ENCODE measurements around the gene SIAH1. TPM values are rescaled to one million over a fixed set of nuclear protein-coding genes. Genes with fewer than 3 reads are reported as not detected.
"Not testable (repeated sequence)": the region's sequence is repeated elsewhere in the genome, so short reads cannot be mapped to it uniquely, and the experiment has no call there.

The SIAH1 gene, protein sequence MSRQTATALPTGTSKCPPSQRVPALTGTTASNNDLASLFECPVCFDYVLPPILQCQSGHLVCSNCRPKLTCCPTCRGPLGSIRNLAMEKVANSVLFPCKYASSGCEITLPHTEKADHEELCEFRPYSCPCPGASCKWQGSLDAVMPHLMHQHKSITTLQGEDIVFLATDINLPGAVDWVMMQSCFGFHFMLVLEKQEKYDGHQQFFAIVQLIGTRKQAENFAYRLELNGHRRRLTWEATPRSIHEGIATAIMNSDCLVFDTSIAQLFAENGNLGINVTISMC
- total RNA-seq (2014; rRNA removed; shearing (Covaris generic); ENCODE audit: low replicate concordance), result 7.7 and 8.6 TPM in 2 replicates

DNA sequence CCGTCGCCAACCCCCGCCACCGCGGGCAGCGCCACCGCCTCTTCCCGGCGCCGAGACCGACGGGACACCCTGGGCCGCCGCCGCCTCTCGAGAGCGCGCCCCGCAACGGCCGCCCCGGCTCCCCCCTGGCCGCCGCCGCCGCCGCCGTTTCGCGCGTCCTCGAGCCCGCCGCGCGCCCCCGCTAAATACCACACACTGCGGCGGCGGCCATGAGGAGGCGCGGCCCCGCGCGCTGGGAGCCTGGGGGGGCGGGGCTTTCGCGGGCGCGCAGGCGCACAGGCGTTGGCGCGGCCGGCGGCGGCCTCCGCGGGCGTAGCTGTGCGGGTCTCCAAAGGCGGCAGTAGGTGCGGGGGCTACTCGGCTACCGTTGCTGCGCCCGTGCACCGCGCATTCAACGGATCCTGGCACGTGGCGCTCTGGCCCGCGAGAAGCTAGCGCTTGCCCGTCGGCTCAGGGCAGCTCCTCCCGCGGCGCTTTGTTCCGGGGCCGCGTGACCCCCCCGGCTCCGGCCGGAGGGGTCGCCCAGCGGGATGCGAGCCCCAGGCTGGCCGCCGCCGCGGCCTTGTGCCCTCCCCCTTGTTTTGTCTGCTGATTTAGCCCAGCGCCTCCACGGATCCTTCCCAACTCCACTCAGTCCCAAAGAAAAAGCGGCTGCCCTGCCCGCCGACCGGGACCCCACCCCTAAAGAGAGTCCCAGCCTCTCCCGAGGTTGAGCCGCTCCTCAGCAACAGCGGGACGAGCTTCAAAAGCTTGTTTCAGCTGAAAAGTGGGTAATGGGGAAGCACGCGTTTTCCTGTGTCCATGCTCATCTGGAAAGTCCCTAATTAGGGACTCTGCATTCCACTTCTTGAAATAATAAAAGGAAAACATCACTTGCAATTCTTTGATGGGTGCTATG, at the start of gene SIAH1:
TSS of gene SIAH1 (minus strand) at position 161 of the 898 bp plus-strand sequence. CDS start 22,985 bp downstream, outside the sequence.
- Histone ChIP-seq H3K9me3 (no peaks in the 10 kb centered on the region), H3K27me3 (no peaks in the 10 kb centered on the region), H3K36me3 (no peaks in the 10 kb centered on the region), H3K4me3 (peak within 1 kb of the TSS; percentile 68)
- DNase-seq, result peak; percentile 76

GRCh38 chr16:48434653-48435317, 49.6 kb upstream of the SIAH1 start:
- no peaks in the 10 kb centered on the region for H3K9me3 ChIP-seq
- no peak for DNase-seq
- H3K4me3 ChIP-seq, result no peak overlapping the region

DNA sequence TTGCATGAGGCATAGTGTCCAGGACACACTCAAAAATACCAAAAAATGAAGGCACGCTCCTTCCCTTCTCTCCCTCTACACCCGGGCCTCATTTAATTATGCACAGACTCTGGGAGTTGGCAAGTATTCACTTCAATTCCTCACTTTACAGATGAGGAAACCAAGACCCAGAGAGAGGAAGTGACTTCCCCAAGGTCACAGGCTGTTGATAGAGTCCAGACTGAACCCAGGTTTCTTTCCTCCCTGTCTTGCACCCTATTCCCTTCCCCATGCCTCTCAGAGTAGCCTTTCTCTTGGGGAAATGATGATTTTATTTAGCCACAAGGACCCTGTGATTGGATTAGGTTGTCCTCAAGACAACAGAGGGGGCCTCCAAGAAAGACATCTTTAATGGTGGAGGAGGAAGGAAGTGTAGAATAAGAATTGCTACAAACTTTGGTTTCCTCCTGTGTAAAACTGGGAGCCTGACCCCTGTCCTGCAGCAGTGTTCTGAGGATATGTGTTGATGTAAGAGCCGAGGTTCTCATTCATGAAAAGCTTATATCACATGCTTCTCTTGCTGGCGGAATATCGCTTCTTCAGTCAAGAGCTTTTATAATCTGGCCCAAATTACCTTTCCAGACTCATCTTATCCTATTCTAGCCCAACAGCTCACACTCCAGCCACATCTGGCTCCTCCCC, 48.8 kb upstream of the SIAH1 start:
- H3K9me3 ChIP-seq, result no peaks in the 10 kb centered on the region
- no peaks in the 10 kb centered on the region for H3K36me3 ChIP-seq
- no peak for DNase-seq
- no peaks in the 10 kb centered on the region for H3K27me3 ChIP-seq
- H3K4me3 ChIP-seq, result no peak overlapping the region

More at GRCh38 chr16:48434653-48435317, 49.6 kb upstream of the SIAH1 start:
- no peaks in the 10 kb centered on the region for H3K36me3 ChIP-seq
- H3K27me3 ChIP-seq, result no peaks in the 10 kb centered on the region

DNA sequence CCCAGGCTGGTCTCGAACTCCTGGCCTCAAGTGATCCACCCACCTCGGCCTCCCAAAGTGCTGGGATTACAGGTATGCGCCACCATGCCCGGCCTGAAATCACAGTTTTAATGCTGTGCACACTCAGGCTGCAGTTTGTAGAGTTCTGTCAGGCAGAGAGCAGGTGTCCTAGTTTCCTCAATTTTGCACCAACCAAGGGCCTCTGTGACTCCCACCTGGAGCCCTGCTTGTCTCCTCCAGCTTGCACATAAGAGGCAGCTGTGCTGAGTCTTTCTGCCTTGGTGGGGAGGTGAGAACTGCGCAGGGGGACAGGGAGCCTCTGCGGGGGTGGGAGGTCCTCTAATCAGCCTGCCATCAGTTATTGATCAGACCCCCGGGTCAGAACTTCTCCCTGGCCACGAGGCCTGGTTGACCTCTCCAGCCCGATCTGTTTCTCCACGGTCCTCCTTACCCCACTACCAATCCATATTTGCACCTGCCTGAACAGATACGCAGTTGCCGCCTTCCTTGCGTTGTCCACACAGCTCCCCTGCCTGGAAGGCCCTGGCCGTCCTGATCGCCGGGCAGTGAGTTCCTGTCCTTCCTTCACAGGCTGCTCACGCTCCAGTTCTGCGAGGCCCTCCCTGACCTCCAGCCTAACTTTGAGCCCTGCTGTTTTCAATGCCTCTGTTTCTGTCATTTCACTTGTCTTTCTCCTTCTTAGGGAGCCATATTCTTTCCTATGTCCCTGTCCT, 48.1 kb upstream of the SIAH1 start:
- no peaks in the 10 kb centered on the region for H3K9me3 ChIP-seq
- no peaks in the 10 kb centered on the region for H3K27me3 ChIP-seq
- H3K36me3 ChIP-seq, result no peaks in the 10 kb centered on the region
- no peak overlapping the region for H3K4me3 ChIP-seq
- DNase-seq, result no peak

DNA sequence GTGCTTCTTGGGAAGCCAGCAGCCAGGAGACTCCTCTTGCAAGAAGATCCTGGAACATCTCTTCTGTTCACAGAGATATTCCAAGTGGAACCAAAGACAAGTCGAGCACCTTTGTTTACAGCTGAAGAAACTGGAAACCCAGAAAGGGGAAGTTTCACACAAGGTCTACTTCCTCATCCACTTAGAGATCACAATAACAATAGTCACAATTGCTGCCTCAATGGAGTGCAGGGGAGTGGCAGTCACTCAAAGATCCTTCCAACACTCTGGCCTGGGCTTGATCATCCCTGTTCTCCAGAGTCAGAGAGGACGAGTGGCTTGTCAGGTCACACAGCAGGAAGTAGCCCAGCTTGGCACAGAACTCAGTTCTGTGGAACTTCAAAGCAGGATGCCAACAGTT, 46.9 kb upstream of the SIAH1 start:
- no peaks in the 10 kb centered on the region for H3K36me3 ChIP-seq
- DNase-seq, result no peak
- no peaks in the 10 kb centered on the region for H3K9me3 ChIP-seq
- H3K4me3 ChIP-seq, result no peak overlapping the region
- no peaks in the 10 kb centered on the region for H3K27me3 ChIP-seq

DNA sequence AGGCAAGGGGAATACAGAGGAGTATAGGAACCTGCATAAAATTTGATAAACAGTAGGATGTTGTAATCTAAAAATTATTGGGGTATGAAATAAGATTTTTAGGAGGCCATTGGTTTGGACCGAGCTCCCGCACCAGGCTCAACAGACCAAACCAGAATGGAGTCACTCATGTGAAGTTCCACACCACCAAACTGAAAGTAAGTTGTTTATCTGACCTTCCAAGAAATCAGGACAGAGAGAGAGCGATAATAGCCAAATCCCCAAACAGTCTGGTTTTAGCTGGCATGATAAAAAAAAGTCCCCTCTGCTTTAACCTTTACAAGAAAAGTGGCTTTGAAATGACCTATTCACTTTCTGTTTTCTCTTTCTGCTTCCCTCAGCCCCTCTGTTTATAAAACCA, 45.7 kb upstream of the SIAH1 start:
- Histone ChIP-seq H3K36me3 (no peaks in the 10 kb centered on the region), H3K9me3 (no peaks in the 10 kb centered on the region), H3K27me3 (no peaks in the 10 kb centered on the region), H3K4me3 (no peak overlapping the region)
- DNase-seq, result no peak

GRCh38 chr16:48426244-48427141, 41.3 kb upstream of the SIAH1 start:
- no peaks in the 10 kb centered on the region for H3K36me3 ChIP-seq
- H3K9me3 ChIP-seq, result no peaks in the 10 kb centered on the region
- H3K4me3 ChIP-seq, result no peak overlapping the region
- H3K27me3 ChIP-seq, result no peaks in the 10 kb centered on the region
- DNase-seq, result no peak

GRCh38 chr16:48422537-48422936, 37.3 kb upstream of the SIAH1 start:
- Histone ChIP-seq H3K27me3 (no peaks in the 10 kb centered on the region), H3K4me3 (no peak overlapping the region), H3K9me3 (no peaks in the 10 kb centered on the region), H3K36me3 (no peaks in the 10 kb centered on the region)
- no peak for DNase-seq

- no peak for DNase-seq
- Histone ChIP-seq H3K9me3 (no peaks in the 10 kb centered on the region), H3K27me3 (no peaks in the 10 kb centered on the region), H3K36me3 (no peaks in the 10 kb centered on the region), H3K4me3 (no peak overlapping the region)
Measured at GRCh38 chr16:48421741-48422140, 36.5 kb upstream of the SIAH1 start.

- H3K27me3 ChIP-seq, result no peaks in the 10 kb centered on the region
- no peaks in the 10 kb centered on the region for H3K9me3 ChIP-seq
- no peak overlapping the region for H3K4me3 ChIP-seq
- H3K36me3 ChIP-seq, result no peaks in the 10 kb centered on the region
- DNase-seq, result no peak
Measured at GRCh38 chr16:48420437-48420836, 35.2 kb upstream of the SIAH1 start.

- not testable (repeated sequence) for DNase-seq, H3K27me3 ChIP-seq, H3K9me3 ChIP-seq, H3K4me3 ChIP-seq, H3K36me3 ChIP-seq
Measured at GRCh38 chr16:48416617-48417016, 31.4 kb upstream of the SIAH1 start.

GRCh38 chr16:48413272-48413671, 28.1 kb upstream of the SIAH1 start:
- Histone ChIP-seq H3K27me3 (no peaks in the 10 kb centered on the region), H3K9me3 (no peaks in the 10 kb centered on the region), H3K36me3 (no peaks in the 10 kb centered on the region), H3K4me3 (no peak overlapping the region)
- no peak for DNase-seq

- Histone ChIP-seq H3K27me3 (no peaks in the 10 kb centered on the region), H3K9me3 (no peaks in the 10 kb centered on the region), H3K36me3 (no peaks in the 10 kb centered on the region), H3K4me3 (no peak overlapping the region)
- peak; percentile 63 for DNase-seq
Measured at GRCh38 chr16:48409839-48410632, 24.8 kb upstream of the SIAH1 start.

DNA sequence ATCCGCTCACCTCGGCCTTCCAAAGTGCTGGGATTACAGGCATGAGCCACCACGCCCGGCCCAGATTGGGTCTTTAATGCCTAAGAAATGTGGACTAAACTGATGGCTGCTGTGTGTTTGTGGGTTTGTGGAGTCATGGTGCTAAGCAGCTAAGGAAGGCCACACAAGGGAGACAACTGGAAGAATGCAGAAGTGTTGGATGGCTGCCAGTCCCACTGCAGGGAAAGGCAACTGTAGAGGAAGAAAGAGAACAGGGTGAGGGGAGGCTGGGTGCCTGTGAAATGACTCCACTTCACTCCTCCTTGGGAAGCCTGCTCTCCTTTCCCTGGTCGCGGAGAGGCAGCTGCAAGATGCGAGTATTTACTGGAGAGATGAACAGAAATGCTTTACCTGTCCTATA, 23.5 kb upstream of the SIAH1 start:
- no peak for DNase-seq
- Histone ChIP-seq H3K27me3 (no peaks in the 10 kb centered on the region), H3K9me3 (no peaks in the 10 kb centered on the region), H3K4me3 (no peak overlapping the region), H3K36me3 (no peaks in the 10 kb centered on the region)

- Histone ChIP-seq H3K9me3 (no peaks in the 10 kb centered on the region), H3K4me3 (no peak overlapping the region), H3K27me3 (no peaks in the 10 kb centered on the region), H3K36me3 (no peaks in the 10 kb centered on the region)
- no peak for DNase-seq
Measured at GRCh38 chr16:48405907-48406306, 20.7 kb upstream of the SIAH1 start.
